ENCODE measurements around the gene SNTB2. TPM values are rescaled to one million over a fixed set of nuclear protein-coding genes. Genes with fewer than 3 reads are reported as not detected.

The SNTB2 gene
- total RNA-seq, 1 experiment from 2014 or later, result 50.6 TPM

DNA sequence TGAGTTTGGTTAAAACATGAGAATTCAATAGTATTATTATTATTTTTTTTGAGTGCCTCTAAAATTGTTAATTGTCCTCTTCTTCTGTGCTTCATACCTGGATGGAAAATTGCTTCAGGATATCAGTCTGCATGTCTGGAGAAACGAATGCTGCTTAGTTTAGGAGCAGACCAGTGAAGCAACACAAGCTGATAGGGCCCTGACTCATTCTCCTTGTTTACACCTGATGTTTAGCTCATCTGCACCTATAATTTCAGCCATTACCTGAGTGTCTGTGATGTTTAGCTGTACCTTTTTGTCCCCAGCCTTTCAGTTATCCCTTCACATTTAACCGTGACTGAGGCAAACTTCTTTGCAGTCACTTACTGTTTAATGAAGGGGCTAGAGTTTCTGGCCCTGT lies 14.8 kb downstream of the SNTB2 start:
- Mint-ChIP-seq H3K27me3 (ENCODE audit: insufficient read depth, unreplicated experiment) (no peaks in the 10 kb centered on the region), H3K36me3 (ENCODE audit: insufficient read depth, unreplicated experiment) (peaks cover 16% of the 10 kb centered on the region)
- TF ChIP-seq, protein P1, sequence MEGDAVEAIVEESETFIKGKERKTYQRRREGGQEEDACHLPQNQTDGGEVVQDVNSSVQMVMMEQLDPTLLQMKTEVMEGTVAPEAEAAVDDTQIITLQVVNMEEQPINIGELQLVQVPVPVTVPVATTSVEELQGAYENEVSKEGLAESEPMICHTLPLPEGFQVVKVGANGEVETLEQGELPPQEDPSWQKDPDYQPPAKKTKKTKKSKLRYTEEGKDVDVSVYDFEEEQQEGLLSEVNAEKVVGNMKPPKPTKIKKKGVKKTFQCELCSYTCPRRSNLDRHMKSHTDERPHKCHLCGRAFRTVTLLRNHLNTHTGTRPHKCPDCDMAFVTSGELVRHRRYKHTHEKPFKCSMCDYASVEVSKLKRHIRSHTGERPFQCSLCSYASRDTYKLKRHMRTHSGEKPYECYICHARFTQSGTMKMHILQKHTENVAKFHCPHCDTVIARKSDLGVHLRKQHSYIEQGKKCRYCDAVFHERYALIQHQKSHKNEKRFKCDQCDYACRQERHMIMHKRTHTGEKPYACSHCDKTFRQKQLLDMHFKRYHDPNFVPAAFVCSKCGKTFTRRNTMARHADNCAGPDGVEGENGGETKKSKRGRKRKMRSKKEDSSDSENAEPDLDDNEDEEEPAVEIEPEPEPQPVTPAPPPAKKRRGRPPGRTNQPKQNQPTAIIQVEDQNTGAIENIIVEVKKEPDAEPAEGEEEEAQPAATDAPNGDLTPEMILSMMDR (IDR thresholded peaks at IDR 0.05; ENCODE audit: insufficient read depth in 1 of 2, low read depth in 1 of 2, low read length in 1 of 2, severe bottlenecking in 1 of 2, unreplicated experiment in 1 of 2), result no peak

DNA sequence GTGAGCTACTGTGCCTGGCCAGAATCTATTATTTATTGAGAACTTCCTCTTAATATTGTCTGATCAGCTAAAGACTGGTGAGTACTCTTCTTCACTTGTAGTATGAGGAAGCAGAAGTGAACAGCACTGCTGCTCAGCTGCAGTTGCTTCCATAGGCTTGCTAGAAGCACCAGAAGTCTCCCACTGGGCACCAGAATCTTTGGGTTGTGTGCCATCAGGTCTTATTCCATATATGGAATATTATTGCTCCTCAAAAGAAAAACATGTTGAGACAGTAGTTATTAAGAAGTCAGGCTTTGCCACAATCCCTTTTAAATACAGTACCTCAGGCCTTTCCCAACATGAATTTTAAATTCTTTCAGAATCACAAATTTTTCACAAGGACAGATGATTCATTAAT lies 17.2 kb downstream of the SNTB2 start:
- intact Hi-C loops (cut with micrococcal nuclease; ENCODE audit: unreplicated experiment), result no loop called here
- no peaks in the 10 kb centered on the region for H3K9me3 ChIP-seq
- H3K4me3 Mint-ChIP-seq (ENCODE audit: unreplicated experiment), result no peak overlapping the region
- peaks cover 15% of the 10 kb centered on the region for H3K36me3 Mint-ChIP-seq (ENCODE audit: insufficient read depth, unreplicated experiment)
- DNase-seq, result no peak
- no peaks in the 10 kb centered on the region for H3K9me3 Mint-ChIP-seq (ENCODE audit: unreplicated experiment)
- no peak overlapping the region for H3K27ac Mint-ChIP-seq (ENCODE audit: unreplicated experiment)
- POLR2A ChIA-PET, result no interaction called here
- no peaks in the 10 kb centered on the region; the same call in 1 of the 2 replicates for H3K36me3 ChIP-seq (ENCODE audit: control insufficient read depth, insufficient read depth, low read length)
- H3K27me3 Mint-ChIP-seq (ENCODE audit: insufficient read depth, unreplicated experiment), result no peaks in the 10 kb centered on the region
- BruUV-seq (replicated peaks), result no TSS peak
- CTCF ChIA-PET, result no interaction called here
- peaks cover 25% of the 10 kb centered on the region for H3K4me1 Mint-ChIP-seq (ENCODE audit: low read depth, unreplicated experiment)
- peaks cover 14% of the 10 kb centered on the region for H3K4me1 ChIP-seq
- no peaks in the 10 kb centered on the region for H3K27me3 ChIP-seq (replicated peaks; ENCODE audit: control insufficient read depth, insufficient read depth, low read length)
- no peak overlapping the region for H3K4me3 ChIP-seq (ENCODE audit: low read depth, low read length)
- TF ChIP-seq, protein P1 (IDR thresholded peaks at IDR 0.05; ENCODE audit: insufficient read depth in 1 of 2, low read depth in 1 of 2, low read length in 1 of 2, severe bottlenecking in 1 of 2, unreplicated experiment in 1 of 2), result no peak

More for the DNA sequence above, 14.8 kb downstream of the SNTB2 start:
- H3K36me3 ChIP-seq (ENCODE audit: control insufficient read depth, insufficient read depth, low read length), result no peaks in the 10 kb centered on the region; the same call in 1 of the 2 replicates
- ChIA-PET CTCF (no interaction called here), POLR2A (interaction anchor here (0.5 kb wide), 1 partner anchor 69 kb away, joined by 3 read pairs; no protein-coding TSS in a partner anchor)
- no peak for DNase-seq
- H3K4me1 Mint-ChIP-seq (ENCODE audit: low read depth, unreplicated experiment), result peaks cover 26% of the 10 kb centered on the region
- intact Hi-C loops (cut with micrococcal nuclease; ENCODE audit: unreplicated experiment), result no loop called here
- H3K4me1 ChIP-seq, result peaks cover 16% of the 10 kb centered on the region
- no peak overlapping the region for H3K27ac Mint-ChIP-seq (ENCODE audit: unreplicated experiment)
- H3K4me3 ChIP-seq (ENCODE audit: low read depth, low read length), result no peak overlapping the region
- no peak overlapping the region for H3K4me3 Mint-ChIP-seq (ENCODE audit: unreplicated experiment)
- H3K9me3 ChIP-seq, result no peaks in the 10 kb centered on the region
- H3K9me3 Mint-ChIP-seq (ENCODE audit: unreplicated experiment), result no peaks in the 10 kb centered on the region
- no TSS peak for BruUV-seq (replicated peaks)
- no peaks in the 10 kb centered on the region for H3K27me3 ChIP-seq (replicated peaks; ENCODE audit: control insufficient read depth, insufficient read depth, low read length)

DNA sequence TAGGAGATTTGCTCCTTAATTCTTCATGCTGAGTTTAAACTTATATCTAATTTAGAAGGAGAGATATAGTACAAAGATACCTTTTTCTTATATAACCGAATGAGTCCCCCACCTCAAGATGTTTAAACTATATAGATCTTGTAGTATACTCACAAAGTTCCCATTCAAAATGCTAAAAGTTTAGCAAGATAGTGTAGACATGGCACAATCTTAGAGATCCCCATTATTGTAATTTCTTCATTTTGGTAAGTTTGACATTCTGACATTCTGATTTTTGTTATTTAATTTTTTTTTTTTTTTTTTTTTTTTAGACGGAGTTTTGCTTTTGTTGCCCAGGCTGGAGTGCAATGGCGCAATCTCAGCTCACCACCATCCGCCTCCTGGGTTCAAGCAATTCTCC lies 22.8 kb downstream of the SNTB2 start:
- Mint-ChIP-seq H3K4me1 (ENCODE audit: low read depth, unreplicated experiment) (peaks cover 13% of the 10 kb centered on the region), H3K27me3 (ENCODE audit: insufficient read depth, unreplicated experiment) (no peaks in the 10 kb centered on the region), H3K27ac (ENCODE audit: unreplicated experiment) (no peak overlapping the region), H3K36me3 (ENCODE audit: insufficient read depth, unreplicated experiment) (peaks cover 6% of the 10 kb centered on the region), H3K9me3 (ENCODE audit: unreplicated experiment) (no peaks in the 10 kb centered on the region), H3K4me3 (ENCODE audit: unreplicated experiment) (no peak overlapping the region)
- H3K36me3 ChIP-seq (ENCODE audit: control insufficient read depth, insufficient read depth, low read length), result no peaks in the 10 kb centered on the region
- ChIA-PET POLR2A (no interaction called here), CTCF (no interaction called here)
- no peak for DNase-seq
- H3K4me1 ChIP-seq, result peaks cover 9% of the 10 kb centered on the region
- TF ChIP-seq, protein P1 (IDR thresholded peaks at IDR 0.05; ENCODE audit: insufficient read depth in 1 of 2, low read depth in 1 of 2, low read length in 1 of 2, severe bottlenecking in 1 of 2, unreplicated experiment in 1 of 2), result no peak
- no TSS peak for BruUV-seq (replicated peaks)
- H3K27me3 ChIP-seq (replicated peaks; ENCODE audit: control insufficient read depth, insufficient read depth, low read length), result no peaks in the 10 kb centered on the region
- no peaks in the 10 kb centered on the region for H3K9me3 ChIP-seq
- no peak overlapping the region for H3K4me3 ChIP-seq (ENCODE audit: low read depth, low read length)
- intact Hi-C loops (cut with micrococcal nuclease; ENCODE audit: unreplicated experiment), result no loop called here
